ENCODE measurements around the gene ITGB1. TPM values are rescaled to one million over a fixed set of nuclear protein-coding genes. Genes with fewer than 3 reads are reported as not detected.

The ITGB1 gene
- total RNA-seq, 1 experiment from 2014 or later: 421 TPM

DNA sequence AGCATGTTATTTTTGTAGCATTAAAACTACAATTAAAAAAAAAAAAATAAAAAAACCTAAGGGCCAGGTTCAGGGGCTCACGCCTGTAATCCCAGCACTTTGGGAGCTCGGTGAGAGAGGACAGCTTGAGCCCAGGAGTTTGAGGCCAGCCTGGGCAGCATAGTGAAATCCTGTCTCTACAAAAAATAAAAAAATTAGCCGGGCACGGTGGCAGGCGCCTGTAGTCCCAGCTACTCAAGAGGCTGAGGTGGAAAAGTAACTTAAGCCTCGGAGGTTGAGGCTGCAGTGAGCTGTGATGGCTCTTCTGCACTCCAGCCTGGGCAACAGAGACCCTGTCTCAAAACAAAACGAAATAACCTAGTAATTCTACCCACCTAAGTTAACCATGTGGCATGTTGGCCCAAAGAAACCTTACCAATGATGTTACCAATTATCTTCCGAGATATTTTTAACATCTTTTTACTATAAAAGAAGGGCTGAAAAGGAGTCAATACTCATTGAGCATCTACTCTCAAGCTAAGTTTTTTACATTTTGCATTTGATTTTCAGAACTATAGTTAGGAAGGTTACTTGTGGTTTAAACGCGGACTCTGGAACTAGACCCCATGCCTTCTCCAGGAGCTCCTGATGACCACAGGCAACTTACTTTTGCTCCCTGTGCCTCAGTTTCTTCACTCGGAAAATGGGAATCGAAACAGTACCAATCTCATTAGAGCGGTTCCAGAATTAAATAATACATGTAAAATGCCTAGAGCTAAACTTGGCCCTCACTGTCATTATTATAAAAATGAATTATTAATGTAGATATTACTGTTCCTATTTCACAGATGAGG, 1.4 kb downstream of the ITGB1 start:
- H3K36me3 ChIP-seq (ENCODE audit: low read depth): peaks cover 32% of the 10 kb centered on the region
- peak overlapping the region; percentile 71 for H3K27ac ChIP-seq
- H4K20me1 ChIP-seq (ENCODE audit: insufficient read depth): peaks cover 44% of the 10 kb centered on the region
- no peaks in the 10 kb centered on the region for H3K9me2 ChIP-seq (ENCODE audit: insufficient read depth)
- peaks cover 88% of the 10 kb centered on the region for H3K79me2 ChIP-seq (ENCODE audit: low read depth)
- intact Hi-C loops (cut with micrococcal nuclease; ENCODE audit: unreplicated experiment): loop anchor here (5.0 to 10.0 kb wide), 2 partner anchors 509 to 612 kb away; partner anchors contain the start of genes CCDC7 and EPC1
- no peak for TF ChIP-seq CTCF (conservative IDR thresholded peaks at IDR 0.05)
- no peak for TF ChIP-seq EZH2 (IDR thresholded peaks at IDR 0.05; ENCODE audit: low read depth)
- peak overlapping the region; percentile 99 for H3K4me3 ChIP-seq
- H2AFZ ChIP-seq: no peak overlapping the region
- no peaks in the 10 kb centered on the region for H3F3A ChIP-seq (ENCODE audit: insufficient read depth, low read depth)
- H3K4me2 ChIP-seq: peak overlapping the region; percentile 95
- CTCF ChIA-PET: interaction anchor here (0.6 to 0.7 kb wide), 2 partner anchors 53 to 1475 kb away, joined by 4 to 16 read pairs; no protein-coding TSS in a partner anchor
- H3K27me3 ChIP-seq (ENCODE audit: insufficient read depth, low read depth): no peaks in the 10 kb centered on the region
- DNase-seq: no peak
- no peaks in the 10 kb centered on the region for H3K9me3 ChIP-seq (ENCODE audit: insufficient read depth, low read depth)
- TSS peak; percentile 38 for BruUV-seq (replicated peaks)
- POLR2A ChIA-PET (ENCODE audit: unreplicated experiment): interaction anchor here (0.5 to 1.5 kb wide), 6 partner anchors 15 to 1392 kb away, joined by 3 to 13 read pairs (median 6); no protein-coding TSS in a partner anchor
- peaks cover 65% of the 10 kb centered on the region for H3K4me1 ChIP-seq (replicated peaks; ENCODE audit: insufficient read depth)

GRCh38 chr10:32955790-32956189, 2.2 kb downstream of the ITGB1 start:
- Histone ChIP-seq H3K4me2 (peak overlapping the region; percentile 95), H3K79me2 (ENCODE audit: low read depth) (peaks cover 94% of the 10 kb centered on the region), H3F3A (ENCODE audit: insufficient read depth, low read depth) (no peaks in the 10 kb centered on the region), H3K27ac (peak overlapping the region; percentile 71; the same call in 1 of the 2 replicates), H3K9me2 (ENCODE audit: insufficient read depth) (no peaks in the 10 kb centered on the region), H3K4me3 (peak overlapping the region; percentile 99), H3K4me1 (replicated peaks; ENCODE audit: insufficient read depth) (peaks cover 67% of the 10 kb centered on the region), H3K27me3 (ENCODE audit: insufficient read depth, low read depth) (no peaks in the 10 kb centered on the region), H3K36me3 (ENCODE audit: low read depth) (peaks cover 33% of the 10 kb centered on the region), H3K9me3 (ENCODE audit: insufficient read depth, low read depth) (no peaks in the 10 kb centered on the region), H2AFZ (no peak overlapping the region), H4K20me1 (ENCODE audit: insufficient read depth) (peaks cover 44% of the 10 kb centered on the region)
- BruUV-seq (replicated peaks): no TSS peak
- DNase-seq: no peak
- intact Hi-C loops (cut with micrococcal nuclease; ENCODE audit: unreplicated experiment): loop anchor here (5.0 to 10.0 kb wide), 2 partner anchors 508 to 611 kb away; partner anchors contain the start of genes CCDC7 and EPC1
- ChIA-PET POLR2A (ENCODE audit: unreplicated experiment) (interaction anchor here (0.5 to 1.0 kb wide), 2 partner anchors 16 to 1393 kb away, joined by 3 to 4 read pairs; no protein-coding TSS in a partner anchor), CTCF (interaction anchor here (0.9 kb wide), 1 partner anchor 53 kb away, joined by 4 read pairs; no protein-coding TSS in a partner anchor)
- TF ChIP-seq EZH2 (IDR thresholded peaks at IDR 0.05; ENCODE audit: low read depth) (no peak), CTCF (conservative IDR thresholded peaks at IDR 0.05) (no peak)

- Histone ChIP-seq H3K4me3 (peak overlapping the region; percentile 99), H3K27ac (peak overlapping the region; percentile 71; the same call in 1 of the 2 replicates), H3K9me3 (ENCODE audit: insufficient read depth, low read depth) (no peaks in the 10 kb centered on the region), H4K20me1 (ENCODE audit: insufficient read depth) (peaks cover 45% of the 10 kb centered on the region), H3K9me2 (ENCODE audit: insufficient read depth) (no peaks in the 10 kb centered on the region), H3K27me3 (ENCODE audit: insufficient read depth, low read depth) (no peaks in the 10 kb centered on the region), H3K4me2 (peak overlapping the region; percentile 95), H3F3A (ENCODE audit: insufficient read depth, low read depth) (no peaks in the 10 kb centered on the region), H3K79me2 (ENCODE audit: low read depth) (peaks cover 94% of the 10 kb centered on the region), H3K4me1 (replicated peaks; ENCODE audit: insufficient read depth) (peaks cover 63% of the 10 kb centered on the region), H2AFZ (no peak overlapping the region), H3K36me3 (ENCODE audit: low read depth) (peaks cover 33% of the 10 kb centered on the region)
- ChIA-PET CTCF (interaction anchor here (0.9 kb wide), 1 partner anchor 54 kb away, joined by 4 read pairs; no protein-coding TSS in a partner anchor), POLR2A (ENCODE audit: unreplicated experiment) (no interaction called here)
- BruUV-seq (replicated peaks): no TSS peak
- intact Hi-C loops (cut with micrococcal nuclease; ENCODE audit: unreplicated experiment): loop anchor here (5.0 to 10.0 kb wide), 2 partner anchors 508 to 611 kb away; partner anchors contain the start of genes CCDC7 and EPC1
- no peak for TF ChIP-seq EZH2 (IDR thresholded peaks at IDR 0.05; ENCODE audit: low read depth)
- TF ChIP-seq CTCF (conservative IDR thresholded peaks at IDR 0.05): no peak
- DNase-seq: no peak
These were observed 2.7 kb downstream of the ITGB1 start for GRCh38 chr10:32955299-32955772.
